Stimulated activated effector memory CD8-positive, alpha-beta T cell treated with anti-CD3 and anti-CD28 coated beads, Interleukin-12 subunit alpha, Interleukin-12 subunit beta, amount 100 ng/mL, for 72 hours (primary cell): Measurements from ENCODE around the gene C17orf75.
A peak's percentile ranks its signal among the peaks of the same experiment; 100 is the strongest.
"Not testable (repeated sequence)": the region's sequence is repeated elsewhere in the genome, so short reads cannot be mapped to it uniquely, and the experiment has no call there.

Experiments
- ATAC-seq: fragments of 150-1000 bp; cut with Tn5 transposase; 2 replicates; pipeline ENCODE4 v1.10.0; 2021
- DNase-seq, 2 donors: peaks; one replicate each; pipeline ENCODE4 v3.0.0; 2021 to 2022; ENCODE audit warnings: low spot score in 2 of 2
- H3K27ac Mint-ChIP-seq: one replicate; pipeline ENCODE4 v1.8.0; 2022; ENCODE audit warnings: mild to moderate bottlenecking, mixed read lengths
- H3K36me3 Mint-ChIP-seq: one replicate; pipeline ENCODE4 v1.8.0; 2022; ENCODE audit warnings: mild to moderate bottlenecking, mixed read lengths
- H3K4me1 Mint-ChIP-seq: one replicate; pipeline ENCODE4 v1.8.0; 2022; ENCODE audit warnings: mixed read lengths
- H3K4me3 Mint-ChIP-seq: one replicate; pipeline ENCODE4 v1.8.0; 2022; ENCODE audit warnings: mild to moderate bottlenecking, mixed read lengths
- H3K9me3 Mint-ChIP-seq: one replicate; pipeline ENCODE4 v1.8.0; 2022; ENCODE audit warnings: mixed read lengths

C17orf75 gene

DNA sequence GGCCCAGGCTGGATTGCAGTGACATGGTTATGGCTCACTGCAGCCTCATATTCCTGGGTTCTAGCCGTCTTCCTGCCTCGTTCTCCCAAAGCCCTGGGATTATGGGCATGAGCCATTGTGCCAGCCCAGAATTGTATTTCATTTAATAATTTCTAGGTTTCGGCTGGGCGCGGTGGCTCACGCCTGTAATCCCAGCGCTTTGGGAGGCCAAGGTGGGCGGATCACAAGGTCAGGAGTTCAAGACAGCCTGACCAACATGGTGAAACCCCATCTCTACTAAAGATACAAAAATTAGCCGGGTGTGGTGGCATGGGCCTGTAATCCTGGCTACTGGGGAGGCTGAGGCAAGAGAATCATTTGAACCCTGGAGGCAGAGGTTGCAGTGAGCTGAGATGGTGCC, 10.8 kb upstream of the C17orf75 start:
- Mint-ChIP-seq H3K27ac (peak overlapping the region; percentile 100), H3K36me3 (peaks cover 81% of the 10 kb centered on the region), H3K4me3 (peak overlapping the region; percentile 97), H3K4me1 (peaks cover 36% of the 10 kb centered on the region)
- not testable (repeated sequence) for H3K9me3 Mint-ChIP-seq, ATAC-seq, DNase-seq

- H3K9me3 Mint-ChIP-seq, result no peaks in the 10 kb centered on the region
- H3K4me3 Mint-ChIP-seq, result peak overlapping the region; percentile 97
- H3K27ac Mint-ChIP-seq, result peak overlapping the region; percentile 100
- DNase-seq (peak in 1 of 2 donors; percentile 47), ATAC-seq (peak; percentile 58)
- H3K4me1 Mint-ChIP-seq, result peaks cover 28% of the 10 kb centered on the region
- peaks cover 62% of the 10 kb centered on the region for H3K36me3 Mint-ChIP-seq
Measured at GRCh38 chr17:32350666-32351418, 8.9 kb upstream of the C17orf75 start.

DNA sequence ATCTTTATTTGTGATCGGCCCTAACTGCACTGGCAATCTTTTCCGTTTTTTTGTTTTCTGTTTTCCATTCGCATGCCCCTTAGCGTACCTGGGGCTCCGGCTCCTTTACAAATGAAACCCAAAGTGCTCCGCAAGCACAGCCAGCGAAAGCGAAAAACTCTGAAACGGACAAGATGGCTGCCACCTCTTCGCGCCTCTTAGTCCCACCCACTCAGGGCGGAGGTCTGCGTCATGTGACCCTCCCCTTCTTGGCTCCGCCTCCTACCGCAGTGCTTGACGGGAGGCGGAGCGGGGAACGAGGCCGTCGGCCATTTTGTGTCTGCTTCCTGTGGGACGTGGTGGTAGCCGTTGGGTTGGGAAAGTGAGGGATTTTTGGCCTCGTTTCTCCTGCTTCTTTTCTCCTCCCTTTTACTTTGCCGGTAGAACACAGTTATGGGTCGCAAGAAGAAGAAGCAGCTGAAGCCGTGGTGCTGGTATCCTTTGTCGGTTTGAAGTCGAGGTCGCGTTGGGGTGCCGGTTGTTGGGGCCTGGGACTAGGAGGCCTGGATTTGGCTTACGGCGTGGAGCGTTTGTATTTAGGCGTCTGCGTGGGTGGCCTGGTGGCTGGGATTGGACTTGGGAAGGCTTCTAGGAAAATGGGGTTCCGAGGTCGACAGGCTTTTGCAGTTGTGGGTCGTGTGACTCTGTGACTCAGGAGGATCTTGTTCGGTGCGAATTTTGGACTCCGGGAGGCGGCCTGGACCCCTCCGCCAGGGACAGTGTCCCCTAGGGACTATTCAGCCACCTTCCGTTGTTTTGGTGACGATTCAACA, 8.1 kb upstream of the C17orf75 start, which contains the start of gene ZNF207:
ZNF207 (plus strand) TSS at position 304 of the 812 bp plus-strand sequence; CDS start at position 433, 129 bp downstream.
- ATAC-seq, result peak; percentile 94
- Mint-ChIP-seq H3K27ac (peak within 1 kb of the TSS; percentile 100), H3K9me3 (no peaks in the 10 kb centered on the region), H3K4me3 (peak within 1 kb of the TSS; percentile 97), H3K4me1 (peaks cover 20% of the 10 kb centered on the region), H3K36me3 (peaks cover 54% of the 10 kb centered on the region)
- peak; percentile 83 to 97 for DNase-seq

DNA sequence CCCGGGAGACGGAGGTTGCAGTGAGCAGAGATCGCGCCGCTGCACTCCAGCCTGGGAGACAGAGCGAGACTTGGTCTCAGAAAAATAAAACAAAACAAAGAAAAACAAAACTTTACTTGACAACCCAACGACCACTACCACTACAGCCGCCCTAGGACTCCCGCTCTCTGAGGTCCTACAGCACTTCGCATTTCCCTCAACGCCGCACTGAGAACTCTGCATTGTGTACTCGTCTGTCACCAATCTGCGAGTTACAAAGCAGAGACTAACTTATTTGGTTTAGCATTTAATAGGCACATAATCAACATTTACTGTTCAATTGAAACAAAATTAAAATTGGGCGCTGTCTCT, 7.5 kb upstream of the C17orf75 start:
- H3K4me3 Mint-ChIP-seq, result peak overlapping the region; percentile 97
- peaks cover 14% of the 10 kb centered on the region for H3K4me1 Mint-ChIP-seq
- no peaks in the 10 kb centered on the region for H3K9me3 Mint-ChIP-seq
- peak overlapping the region; percentile 100 for H3K27ac Mint-ChIP-seq
- no peak for ATAC-seq
- peaks cover 48% of the 10 kb centered on the region for H3K36me3 Mint-ChIP-seq
- DNase-seq, result no peak

- ATAC-seq (no peak), DNase-seq (peak in 1 of 2 donors; percentile 38)
- Mint-ChIP-seq H3K4me1 (peaks cover 6% of the 10 kb centered on the region), H3K36me3 (peaks cover 38% of the 10 kb centered on the region), H3K27ac (no peak overlapping the region), H3K9me3 (no peaks in the 10 kb centered on the region), H3K4me3 (peak overlapping the region; percentile 97)
Measured at GRCh38 chr17:32348483-32348800, 6.5 kb upstream of the C17orf75 start.

DNA sequence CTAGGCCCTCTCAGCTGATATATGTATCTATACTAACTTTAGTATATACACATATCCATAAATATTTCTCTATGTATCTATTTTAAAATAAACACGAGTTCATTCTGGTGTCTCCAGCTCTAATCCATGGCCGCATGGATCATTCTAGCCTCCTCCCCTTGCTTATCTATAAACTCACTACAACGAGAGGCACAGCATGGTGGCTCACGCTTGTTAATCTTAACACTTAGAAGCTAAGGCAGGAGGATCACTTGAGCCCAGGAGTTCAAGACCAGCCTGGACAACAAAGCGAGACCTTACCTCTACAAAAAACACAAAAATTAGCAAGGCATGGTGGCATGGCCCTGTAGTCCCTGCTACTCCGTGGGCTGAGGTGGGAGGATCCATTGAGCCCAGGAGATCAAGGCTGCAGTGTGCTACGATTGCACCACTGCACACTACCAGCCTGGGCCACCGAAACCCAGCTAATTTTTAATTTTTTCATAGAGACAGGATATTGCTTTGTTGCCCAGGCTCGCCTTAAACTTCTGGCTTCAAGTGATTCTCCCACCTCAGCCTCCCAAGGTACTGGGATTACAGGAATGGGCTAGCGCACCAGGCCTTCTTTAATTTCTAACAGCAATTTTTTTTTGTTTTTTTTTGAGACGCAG, 4.1 kb upstream of the C17orf75 start:
- Mint-ChIP-seq H3K4me3 (no peak overlapping the region), H3K4me1 (peaks cover 12% of the 10 kb centered on the region), H3K36me3 (peaks cover 20% of the 10 kb centered on the region), H3K9me3 (no peaks in the 10 kb centered on the region), H3K27ac (no peak overlapping the region)
- DNase-seq (no peak), ATAC-seq (no peak)

DNA sequence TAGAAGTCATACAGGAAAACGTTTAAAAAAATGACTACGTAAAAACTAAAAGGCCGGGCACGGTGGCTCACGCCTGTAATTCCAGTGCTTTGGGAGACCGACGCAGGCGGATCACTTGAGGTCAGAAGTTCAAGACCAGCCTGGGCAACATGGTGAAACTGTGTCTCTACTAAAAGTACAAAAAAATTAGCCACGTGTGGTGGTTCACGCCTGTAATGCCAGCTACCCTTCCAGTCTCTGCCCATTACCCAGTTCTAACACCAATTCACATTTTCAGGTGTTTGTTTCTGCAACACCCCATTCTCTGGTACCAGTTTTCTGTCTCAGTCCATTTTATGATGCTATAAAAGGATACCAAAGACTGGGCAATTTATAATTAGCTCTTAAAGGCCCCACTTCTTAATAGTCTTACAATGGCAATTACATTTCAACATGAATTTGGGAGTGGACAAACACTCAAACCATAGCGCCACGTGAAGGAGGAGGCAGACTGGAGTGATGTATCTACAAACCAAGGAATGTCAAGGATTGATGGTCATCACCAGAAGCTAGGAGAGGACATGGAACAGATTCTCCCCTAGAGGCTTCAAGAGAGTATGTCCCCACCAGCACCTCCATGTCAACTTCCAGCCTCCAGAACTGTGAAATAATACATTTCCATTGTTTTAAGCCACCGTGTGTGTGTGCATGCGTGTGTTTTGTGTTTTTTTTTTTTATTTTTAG, 791 bp upstream of the C17orf75 start:
- Mint-ChIP-seq H3K4me3 (peak overlapping the region; percentile 98), H3K27ac (peak overlapping the region; percentile 95), H3K36me3 (peaks cover 29% of the 10 kb centered on the region), H3K9me3 (no peaks in the 10 kb centered on the region), H3K4me1 (peaks cover 10% of the 10 kb centered on the region)
- ATAC-seq (no peak), DNase-seq (no peak)

- peak overlapping the region; percentile 98 for H3K4me3 Mint-ChIP-seq
- peak in 1 of 2 donors; percentile 69 for DNase-seq
Measured at GRCh38 chr17:32341141-32341856, 674 bp downstream of the C17orf75 start.

DNA sequence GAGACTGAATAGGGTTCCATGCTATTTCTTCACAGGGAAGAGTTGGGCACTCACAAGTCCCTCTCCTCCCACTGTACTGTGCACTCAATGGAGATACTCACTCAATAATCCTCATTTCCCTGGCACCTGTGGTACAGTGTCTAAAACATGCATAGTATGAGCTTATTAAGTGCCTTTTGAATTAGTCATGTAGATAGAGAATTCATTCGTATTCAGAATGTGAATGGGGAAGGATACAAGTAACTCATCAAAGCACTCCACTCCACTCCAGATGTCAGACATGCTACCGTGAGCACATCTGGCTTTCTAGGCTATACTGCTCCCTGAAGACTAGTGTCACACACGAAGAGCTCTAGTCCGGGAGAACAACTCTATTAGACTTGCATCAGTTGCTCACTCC, 6.3 kb downstream of the C17orf75 start:
- Mint-ChIP-seq H3K4me3 (no peak overlapping the region), H3K27ac (peak overlapping the region; percentile 18), H3K9me3 (no peaks in the 10 kb centered on the region), H3K4me1 (peaks cover 16% of the 10 kb centered on the region), H3K36me3 (peaks cover 50% of the 10 kb centered on the region)
- ATAC-seq, result no peak
- DNase-seq, result no peak

More at GRCh38 chr17:32341141-32341856, 674 bp downstream of the C17orf75 start:
- Mint-ChIP-seq H3K4me1 (peaks cover 10% of the 10 kb centered on the region), H3K36me3 (peaks cover 40% of the 10 kb centered on the region), H3K27ac (peak overlapping the region; percentile 95), H3K9me3 (no peaks in the 10 kb centered on the region)
- ATAC-seq, result peak; percentile 62

- DNase-seq, result no peak
- peaks cover 46% of the 10 kb centered on the region for H3K36me3 Mint-ChIP-seq
- no peak overlapping the region for H3K4me3 Mint-ChIP-seq
- peak overlapping the region; percentile 18 for H3K27ac Mint-ChIP-seq
- no peaks in the 10 kb centered on the region for H3K9me3 Mint-ChIP-seq
- no peak for ATAC-seq
- H3K4me1 Mint-ChIP-seq, result peaks cover 21% of the 10 kb centered on the region
Measured at GRCh38 chr17:32335046-32335445, 6.9 kb downstream of the C17orf75 start.

DNA sequence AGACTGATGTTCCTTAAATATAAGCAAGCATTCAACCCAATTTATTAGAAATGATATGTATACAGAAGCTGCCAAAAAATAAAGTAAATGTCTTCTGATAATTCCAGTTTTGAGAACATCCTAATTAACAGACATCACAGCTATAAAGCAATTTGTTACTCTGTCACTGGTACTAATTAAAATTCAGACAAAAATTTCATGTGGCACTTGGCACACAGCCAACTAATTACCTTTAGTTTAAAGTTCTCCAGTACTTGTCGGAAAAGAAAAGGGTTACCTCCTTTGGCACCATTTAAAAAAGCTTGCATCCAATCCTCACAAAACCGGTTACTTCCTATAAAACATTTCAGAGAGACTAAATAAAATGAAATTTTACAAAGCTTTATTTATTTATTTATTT, 8.8 kb downstream of the C17orf75 start:
- H3K9me3 Mint-ChIP-seq, result no peaks in the 10 kb centered on the region
- H3K4me1 Mint-ChIP-seq, result peaks cover 25% of the 10 kb centered on the region
- H3K4me3 Mint-ChIP-seq, result no peak overlapping the region
- ATAC-seq (no peak), DNase-seq (no peak)
- H3K36me3 Mint-ChIP-seq, result peaks cover 31% of the 10 kb centered on the region
- H3K27ac Mint-ChIP-seq, result no peak overlapping the region

DNA sequence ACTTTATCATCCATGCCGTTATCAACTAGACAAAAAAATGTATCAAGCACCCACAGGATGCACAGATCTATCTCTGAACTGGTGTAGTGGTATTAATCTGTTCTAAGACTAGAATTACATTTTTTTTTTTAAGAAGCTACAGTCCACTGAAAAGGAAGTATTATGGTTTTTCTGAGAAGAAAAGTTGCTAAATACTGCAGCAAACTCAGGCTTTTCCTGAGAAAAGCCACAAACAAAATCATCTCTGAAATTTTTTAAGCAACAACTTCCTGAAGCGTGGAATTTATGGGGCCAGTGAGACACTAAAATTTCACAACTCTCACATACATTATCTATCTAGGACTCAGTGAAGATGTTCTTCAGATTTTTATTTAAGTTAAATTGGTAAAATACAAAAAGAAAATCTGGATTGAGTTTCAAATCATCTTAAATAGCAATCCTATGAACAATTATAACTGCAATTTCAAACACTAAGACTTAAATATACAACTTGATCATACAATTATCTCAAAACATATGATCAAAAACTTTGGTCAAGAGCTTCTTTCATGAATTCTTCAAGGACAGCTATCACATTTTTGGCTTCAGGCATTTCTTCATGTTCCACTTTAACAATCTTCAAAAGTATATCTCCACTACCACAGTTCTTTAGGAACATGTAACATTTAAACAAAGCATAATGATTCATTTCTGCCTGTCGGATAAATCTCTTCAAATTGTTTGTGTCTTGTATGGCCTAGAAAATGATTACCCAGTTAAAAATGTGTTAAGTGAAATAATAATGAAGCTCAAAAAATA, 10.5 kb downstream of the C17orf75 start:
- peak overlapping the region; percentile 78 for H3K27ac Mint-ChIP-seq
- peak overlapping the region; percentile 58 for H3K4me3 Mint-ChIP-seq
- H3K4me1 Mint-ChIP-seq, result peaks cover 25% of the 10 kb centered on the region
- no peak for DNase-seq
- ATAC-seq, result peak; percentile 84
- peaks cover 16% of the 10 kb centered on the region for H3K36me3 Mint-ChIP-seq
- H3K9me3 Mint-ChIP-seq, result no peaks in the 10 kb centered on the region

- Mint-ChIP-seq H3K9me3 (no peaks in the 10 kb centered on the region), H3K36me3 (peaks cover 16% of the 10 kb centered on the region), H3K4me1 (peaks cover 25% of the 10 kb centered on the region), H3K4me3 (peak overlapping the region; percentile 58), H3K27ac (peak overlapping the region; percentile 78)
- ATAC-seq (peak; percentile 67), DNase-seq (no peak)
Measured at GRCh38 chr17:32330147-32330546, 11.8 kb downstream of the C17orf75 start.

DNA sequence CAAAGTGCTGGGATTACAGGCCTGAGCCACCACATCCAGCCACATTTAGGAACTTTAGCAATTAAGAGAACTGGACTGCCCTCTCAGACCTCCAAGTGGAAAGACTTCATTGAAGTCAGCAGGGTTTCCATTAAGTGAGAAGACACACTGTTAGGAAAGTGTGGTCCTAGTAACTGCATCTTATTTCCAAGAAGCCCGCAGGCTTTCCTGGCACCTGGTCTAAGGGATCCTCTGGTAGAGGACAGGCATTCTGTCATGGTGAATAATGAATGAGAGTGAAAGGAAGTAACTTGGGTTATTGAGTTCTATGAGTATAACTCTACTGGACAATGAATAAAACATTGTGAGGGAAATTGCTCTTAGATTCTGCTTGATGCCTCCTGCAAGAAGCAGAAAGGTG, 14.1 kb downstream of the C17orf75 start:
- peaks cover 5% of the 10 kb centered on the region for H3K36me3 Mint-ChIP-seq
- DNase-seq, result no peak
- H3K4me3 Mint-ChIP-seq, result no peak overlapping the region
- H3K9me3 Mint-ChIP-seq, result no peaks in the 10 kb centered on the region
- H3K4me1 Mint-ChIP-seq, result peaks cover 35% of the 10 kb centered on the region
- no peak overlapping the region for H3K27ac Mint-ChIP-seq
- no peak for ATAC-seq
